OCI-LY7 (cell line): ENCODE measurements around the gene CACNA2D1. TPM values are rescaled to one million over a fixed set of nuclear protein-coding genes. Genes with fewer than 3 reads are reported as not detected.

Source experiments
- BruUV-seq: library from RNA; stranded (reverse); fragments of 400-500 nt; replicated peaks from 2 replicates; lab custom pipeline; 2021; lab: Mats Ljungman, UMichigan
- CTCF ChIA-PET: fragments of 300-600 bp; sonication (Branson Sonifier 250); formaldehyde crosslinking; loops from one replicate; lab custom pipeline; 2022; ENCODE audit warnings: antibody characterized with exemption; ENCODE audit not compliant: unreplicated experiment; lab: Charles Lee
- POLR2A ChIA-PET: fragments of 300-600 bp; sonication (Branson Sonifier 250); formaldehyde crosslinking; loops from one replicate; lab custom pipeline; 2022; ENCODE audit warnings: antibody characterized with exemption; lab: Charles Lee
- DNase-seq: peaks from one replicate; pipeline ENCODE4 v3.0.0-alpha.2; 2015; ENCODE audit warnings: low spot score
- H2AFZ ChIP-seq: fragments of 200-600 bp; sonication (generic), shearing (Covaris generic); 2 replicates; pipeline ENCODE4 v1.6.1; 2014; ENCODE audit warnings: mild to moderate bottlenecking, antibody characterized with exemption, low read length, moderate library complexity
- H3K27ac ChIP-seq: fragments of 200-600 bp; sonication (generic); 2 replicates; pipeline ENCODE4 v1.5.1; 2014; ENCODE audit warnings: mixed run types, low read depth, mild to moderate bottlenecking, moderate library complexity, low read length, inconsistent platforms; ENCODE audit not compliant: poor library complexity, severe bottlenecking
- H3K36me3 ChIP-seq: fragments of 200-600 bp; sonication (generic); 2 replicates; pipeline ENCODE4 v1.6.1; 2014; ENCODE audit warnings: mild to moderate bottlenecking, antibody characterized with exemption, low read length, moderate library complexity, mixed read lengths; ENCODE audit not compliant: insufficient read depth
- H3K4me1 ChIP-seq: fragments of 200-600 bp; sonication (generic); 2 replicates; pipeline ENCODE4 v1.5.1; 2014; ENCODE audit warnings: mild to moderate bottlenecking, low read length; ENCODE audit not compliant: insufficient read depth, poor library complexity, severe bottlenecking
- H3K4me2 ChIP-seq: fragments of 200-600 bp; sonication (generic); 2 replicates; pipeline ENCODE4 v1.6.1; 2014; ENCODE audit warnings: mild to moderate bottlenecking, low read length
- H3K4me3 ChIP-seq: fragments of 200-600 bp; sonication (generic); 2 replicates; pipeline ENCODE4 v1.5.1; 2014; ENCODE audit warnings: mild to moderate bottlenecking, low read depth, low read length; ENCODE audit not compliant: poor library complexity, severe bottlenecking
- H3K79me2 ChIP-seq: fragments of 200-600 bp; sonication (generic); 2 replicates; pipeline ENCODE4 v1.6.1; 2016; ENCODE audit warnings: low read depth, mild to moderate bottlenecking, low read length, moderate library complexity, mixed read lengths; ENCODE audit not compliant: insufficient read depth
- H3K9me2 ChIP-seq: fragments of 200-600 bp; sonication (generic); 2 replicates; pipeline ENCODE4 v1.6.1; 2016; ENCODE audit warnings: mild to moderate bottlenecking, low read length, mixed read lengths; ENCODE audit not compliant: insufficient read depth
- H3K9me3 ChIP-seq: fragments of 200-600 bp; sonication (generic); 2 replicates; pipeline ENCODE4 v1.6.1; 2014; ENCODE audit warnings: mild to moderate bottlenecking, mixed run types, low read length, mixed read lengths
- H4K20me1 ChIP-seq: fragments of 200-600 bp; sonication (generic); 2 replicates; pipeline ENCODE4 v1.6.1; 2014; ENCODE audit warnings: mild to moderate bottlenecking, antibody characterized with exemption, low read length, moderate library complexity, mixed read lengths; ENCODE audit not compliant: insufficient read depth
- EZH2phosphoT487 ChIP-seq: fragments of 200-600 bp; sonication (generic); IDR thresholded peaks from 2 replicates; pipeline ENCODE4 v1.6.1; 2018; ENCODE audit warnings: low read depth, borderline replicate concordance, mild to moderate bottlenecking, mixed run types, antibody characterized with exemption, low read length, moderate library complexity, mixed read lengths
- intact Hi-C: fragments of 100-400 bp; cut with micrococcal nuclease; formaldehyde crosslinking; loops from one replicate; pipeline ENCODE4 v1.10.0; 2022; ENCODE audit not compliant: unreplicated experiment
- total RNA-seq, 2 experiments: library from RNA; depleted of rRNA in 1 of 2; stranded (reverse); fragments of >200 nt in 1 of 2; shearing (Covaris generic) in 1 of 2; gene quantifications; 2 replicates each; pipeline ENCODE4 v1.2.3, GENCODE V29; 2014 to 2022
- TF ChIP-seq, protein P1 (sequence below): fragments of 200-600 bp; sonication (generic); conservative IDR thresholded peaks from 2 replicates; pipeline ENCODE4 v1.5.1; 2014; ENCODE audit warnings: mild to moderate bottlenecking, antibody characterized with exemption, low read length, moderate library complexity, mixed read lengths

CACNA2D1 gene
- total RNA-seq, 2 experiments from 2014 or later = not detected

DNA sequence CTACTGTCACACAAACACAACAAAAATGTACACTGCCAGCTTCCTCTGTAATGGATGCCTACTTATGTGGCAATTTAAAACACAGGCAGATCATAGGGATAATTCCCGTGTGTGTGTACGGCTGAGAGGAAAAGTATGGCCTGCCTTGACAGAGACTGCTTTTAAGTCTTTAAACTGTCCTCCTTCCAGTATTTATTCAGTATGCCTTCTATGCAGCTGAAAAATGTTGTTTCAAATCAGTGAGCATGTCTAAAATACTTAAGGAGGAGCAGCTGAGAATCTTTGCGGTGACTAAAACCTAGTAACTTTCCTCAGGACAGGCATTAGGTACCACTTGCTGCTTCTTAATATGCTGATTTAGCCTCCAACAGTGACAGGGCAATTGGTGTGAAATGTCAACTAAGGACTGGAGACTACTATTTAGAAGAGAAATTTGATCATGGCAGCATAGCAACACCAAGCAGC is 126.3 kb downstream of the CACNA2D1 start:
- Histone ChIP-seq H3K4me3 (no peak overlapping the region), H3K79me2 (no peaks in the 10 kb centered on the region), H3K9me3 (no peaks in the 10 kb centered on the region), H3K4me2 (no peak overlapping the region), H3K36me3 (no peaks in the 10 kb centered on the region), H4K20me1 (no peaks in the 10 kb centered on the region), H3K9me2 (no peaks in the 10 kb centered on the region), H3K27ac (no peak overlapping the region), H3K4me1 (no peaks in the 10 kb centered on the region), H2AFZ (no peak overlapping the region)
- intact Hi-C loops = no loop called here
- ChIA-PET POLR2A (interaction anchor here (0.8 to 1.0 kb wide), 2 partner anchors 9 to 26 kb away, joined by 3 to 4 read pairs; no protein-coding TSS in a partner anchor), CTCF (no interaction called here)
- TF ChIP-seq, protein P1, sequence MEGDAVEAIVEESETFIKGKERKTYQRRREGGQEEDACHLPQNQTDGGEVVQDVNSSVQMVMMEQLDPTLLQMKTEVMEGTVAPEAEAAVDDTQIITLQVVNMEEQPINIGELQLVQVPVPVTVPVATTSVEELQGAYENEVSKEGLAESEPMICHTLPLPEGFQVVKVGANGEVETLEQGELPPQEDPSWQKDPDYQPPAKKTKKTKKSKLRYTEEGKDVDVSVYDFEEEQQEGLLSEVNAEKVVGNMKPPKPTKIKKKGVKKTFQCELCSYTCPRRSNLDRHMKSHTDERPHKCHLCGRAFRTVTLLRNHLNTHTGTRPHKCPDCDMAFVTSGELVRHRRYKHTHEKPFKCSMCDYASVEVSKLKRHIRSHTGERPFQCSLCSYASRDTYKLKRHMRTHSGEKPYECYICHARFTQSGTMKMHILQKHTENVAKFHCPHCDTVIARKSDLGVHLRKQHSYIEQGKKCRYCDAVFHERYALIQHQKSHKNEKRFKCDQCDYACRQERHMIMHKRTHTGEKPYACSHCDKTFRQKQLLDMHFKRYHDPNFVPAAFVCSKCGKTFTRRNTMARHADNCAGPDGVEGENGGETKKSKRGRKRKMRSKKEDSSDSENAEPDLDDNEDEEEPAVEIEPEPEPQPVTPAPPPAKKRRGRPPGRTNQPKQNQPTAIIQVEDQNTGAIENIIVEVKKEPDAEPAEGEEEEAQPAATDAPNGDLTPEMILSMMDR = no peak
- TF ChIP-seq EZH2phosphoT487 = no peak
- BruUV-seq = no TSS peak
- DNase-seq = no peak

DNA sequence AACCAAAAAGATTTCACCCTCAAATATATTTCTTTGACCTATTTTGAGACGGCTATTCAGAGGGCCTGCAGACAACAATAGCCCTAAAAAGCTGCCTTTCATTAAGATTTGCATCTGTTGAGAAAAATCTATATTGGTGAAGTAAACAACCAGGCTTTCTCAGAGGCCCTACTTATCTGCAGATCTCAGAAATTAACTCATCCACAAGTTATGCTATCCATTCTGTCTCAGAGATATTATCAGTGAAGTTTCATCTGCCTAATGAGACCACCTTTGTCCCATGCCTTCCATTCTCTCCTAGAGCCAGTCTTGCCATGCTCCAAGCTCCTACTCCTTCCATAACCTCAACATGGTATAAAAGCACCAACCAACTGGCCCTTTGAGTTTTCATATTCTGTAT is 130.3 kb downstream of the CACNA2D1 start:
- Histone ChIP-seq H3K27ac (no peak overlapping the region), H3K4me2 (no peak overlapping the region), H3K4me3 (no peak overlapping the region), H2AFZ (no peak overlapping the region), H4K20me1 (no peaks in the 10 kb centered on the region), H3K9me2 (no peaks in the 10 kb centered on the region), H3K9me3 (no peaks in the 10 kb centered on the region), H3K79me2 (no peaks in the 10 kb centered on the region), H3K4me1 (no peaks in the 10 kb centered on the region), H3K36me3 (no peaks in the 10 kb centered on the region)
- POLR2A ChIA-PET = no interaction called here
- intact Hi-C loops = no loop called here
- CTCF ChIA-PET = no interaction called here
- no peak for DNase-seq
- no TSS peak for BruUV-seq
- TF ChIP-seq, protein P1 = no peak

DNA sequence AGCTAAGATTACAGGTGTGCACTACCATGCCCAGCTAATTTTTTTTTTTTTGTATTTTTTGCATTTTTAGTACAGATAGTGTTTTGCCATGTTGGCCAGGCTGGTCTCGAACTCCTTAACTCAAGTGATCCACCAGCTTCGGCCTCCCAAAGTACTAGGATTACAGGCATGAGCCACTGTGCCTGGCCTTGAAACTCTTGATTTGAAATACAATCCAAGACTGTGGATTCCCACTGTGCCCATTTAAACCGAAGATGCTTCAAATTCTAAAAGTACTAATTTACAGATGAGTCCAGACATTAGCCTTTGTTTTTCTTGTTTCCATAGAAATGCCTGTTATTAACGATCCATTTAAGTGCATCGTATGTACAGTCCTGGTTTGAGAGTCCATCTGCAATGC is 130.9 kb downstream of the CACNA2D1 start:
- H3K9me2 ChIP-seq = no peaks in the 10 kb centered on the region
- H4K20me1 ChIP-seq = no peaks in the 10 kb centered on the region
- no peak overlapping the region for H3K27ac ChIP-seq
- intact Hi-C loops = no loop called here
- no peak overlapping the region for H3K4me2 ChIP-seq
- H2AFZ ChIP-seq = no peak overlapping the region
- H3K9me3 ChIP-seq = no peaks in the 10 kb centered on the region
- H3K79me2 ChIP-seq = no peaks in the 10 kb centered on the region
- H3K4me1 ChIP-seq = no peaks in the 10 kb centered on the region
- no peak overlapping the region for H3K4me3 ChIP-seq
- DNase-seq = no peak
- ChIA-PET CTCF (no interaction called here), POLR2A (interaction anchor here (0.7 kb wide), 2 partner anchors 49 to 304 kb away, joined by 4 to 6 read pairs; no protein-coding TSS in a partner anchor)
- no TSS peak for BruUV-seq
- H3K36me3 ChIP-seq = no peaks in the 10 kb centered on the region
- no peak for TF ChIP-seq EZH2phosphoT487
- TF ChIP-seq, protein P1 = no peak
